Fibroblast of gingiva (primary cell): ENCODE data around the gene ANKLE2.
"Not testable (repeated sequence)": the region's sequence is repeated elsewhere in the genome, so short reads cannot be mapped to it uniquely, and the experiment has no call there.

Source experiments
- DNase-seq: peaks from one replicate; pipeline ENCODE4 v3.0.0-alpha.2; 2011; ENCODE audit warnings: low read depth

ANKLE2 gene

DNA sequence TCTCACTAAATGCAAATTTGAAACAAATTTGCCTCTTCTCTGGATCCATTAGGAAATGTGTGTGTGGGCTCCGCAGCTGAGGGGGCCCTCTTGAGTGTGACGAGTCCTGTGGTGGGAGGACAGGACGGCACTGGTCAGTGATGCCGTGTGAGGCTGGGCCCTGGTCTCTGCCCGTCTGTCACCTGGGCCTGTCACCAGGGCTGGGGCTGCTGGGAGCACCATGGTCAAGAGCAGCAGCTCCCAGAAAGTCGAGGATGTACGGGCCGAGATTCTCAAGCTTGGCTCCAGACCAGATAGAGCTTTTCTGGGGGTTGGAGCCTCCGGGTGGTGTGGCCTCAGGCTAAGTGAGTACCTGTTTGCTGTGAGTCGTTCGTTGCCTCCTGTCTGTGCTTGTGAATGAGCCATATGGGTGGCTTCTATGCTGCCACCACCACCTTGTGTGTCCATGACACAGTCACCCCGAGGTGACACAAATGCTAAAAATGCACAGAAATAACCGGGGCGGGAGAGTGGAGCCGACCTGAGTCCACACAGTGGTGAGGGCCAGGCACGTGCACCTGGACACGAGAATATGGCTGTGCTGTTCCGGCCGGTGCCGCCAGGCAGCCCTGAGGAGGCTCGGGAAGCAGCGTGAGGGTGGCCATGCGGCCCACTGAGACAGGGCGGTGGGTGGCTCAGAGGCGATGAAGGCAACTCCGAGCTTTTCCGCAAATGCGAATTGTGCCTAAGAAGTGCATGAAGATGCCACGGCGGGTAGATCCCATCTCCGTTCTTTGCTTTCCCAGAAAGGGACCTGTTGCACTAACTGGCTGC is 42.3 kb downstream of the ANKLE2 start:
- no peak for DNase-seq

DNA sequence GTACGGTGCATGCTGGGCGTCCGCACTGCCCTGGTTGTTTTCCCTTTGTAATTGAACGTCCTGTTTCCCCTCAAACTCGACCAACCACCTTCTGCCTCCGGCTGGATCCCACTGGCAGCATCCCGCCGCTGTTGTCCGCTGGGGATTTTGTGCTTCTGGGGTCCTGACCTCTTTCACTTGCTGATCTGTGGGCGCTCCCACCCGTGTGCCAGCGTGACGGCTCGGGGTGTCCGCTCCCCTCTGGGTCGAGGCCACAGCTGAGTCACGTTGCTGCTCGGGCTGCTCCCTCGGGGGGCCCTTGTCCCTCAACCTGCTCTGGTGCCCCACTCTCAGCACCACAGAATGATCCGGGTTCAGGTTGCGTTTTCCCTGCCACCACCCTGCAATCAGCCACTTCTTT is 43.0 kb downstream of the ANKLE2 start:
- no peak for DNase-seq

DNA sequence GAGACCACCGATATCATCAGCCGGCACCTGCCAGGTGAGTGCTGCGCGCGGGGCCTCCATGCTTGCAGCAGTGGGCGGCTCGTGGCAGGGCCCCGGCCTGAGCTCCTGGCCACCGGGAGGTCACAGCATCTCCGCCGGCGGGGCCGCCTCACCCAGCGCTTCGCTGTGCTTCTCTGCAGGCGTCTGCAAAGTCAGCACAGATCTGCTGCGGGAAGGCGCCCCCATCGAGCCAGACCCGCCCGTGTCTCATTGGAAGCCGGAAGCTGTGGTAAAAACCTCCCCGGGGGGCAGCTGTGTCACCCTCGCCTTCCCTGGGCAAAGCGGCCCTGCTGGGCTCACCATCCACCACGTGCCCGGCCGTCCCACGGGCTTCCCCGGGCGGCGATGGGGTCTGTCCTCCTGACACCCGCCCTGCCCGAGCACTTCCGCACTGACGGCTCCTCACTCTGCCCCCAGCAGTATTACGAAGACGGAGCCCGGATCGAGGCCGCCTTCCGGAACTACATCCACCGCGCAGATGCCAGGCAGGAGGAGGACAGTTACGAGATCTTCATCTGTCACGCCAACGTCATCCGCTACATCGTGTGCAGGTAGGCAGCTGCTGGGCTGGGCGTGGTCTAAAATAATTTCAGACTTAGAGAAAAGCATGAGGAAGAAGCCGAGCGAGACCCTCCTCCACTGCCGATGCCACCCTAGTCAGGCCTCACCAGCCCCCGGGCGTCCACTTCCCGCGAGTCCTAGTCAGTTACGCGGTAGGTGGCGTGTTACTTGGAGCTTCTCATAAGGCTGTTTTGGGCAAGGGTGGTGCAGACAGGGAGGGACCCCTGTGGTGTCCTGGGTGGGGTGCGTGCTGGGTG is 43.9 kb downstream of the ANKLE2 start:
- no peak for DNase-seq

DNA sequence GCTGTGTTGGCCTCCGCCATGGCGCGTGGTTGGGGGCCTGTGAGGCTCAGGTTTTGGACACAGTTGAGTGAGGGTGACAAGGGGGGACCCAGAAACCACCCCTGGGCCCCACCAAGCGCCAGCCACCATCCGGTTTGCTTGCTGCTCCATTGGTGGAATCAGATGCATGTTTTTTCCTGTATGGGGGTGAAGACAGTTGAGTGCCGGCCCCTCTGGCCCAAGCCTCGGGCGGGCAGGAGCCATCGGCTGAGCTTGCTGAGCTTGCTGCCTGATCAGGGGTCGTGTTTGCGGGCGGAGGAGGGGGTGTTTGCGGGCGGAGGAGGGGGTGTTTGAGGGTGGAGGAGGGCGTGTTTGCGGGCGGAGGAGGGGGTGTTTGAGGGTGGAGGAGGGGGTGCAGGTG is 44.6 kb downstream of the ANKLE2 start:
- DNase-seq = no peak

DNA sequence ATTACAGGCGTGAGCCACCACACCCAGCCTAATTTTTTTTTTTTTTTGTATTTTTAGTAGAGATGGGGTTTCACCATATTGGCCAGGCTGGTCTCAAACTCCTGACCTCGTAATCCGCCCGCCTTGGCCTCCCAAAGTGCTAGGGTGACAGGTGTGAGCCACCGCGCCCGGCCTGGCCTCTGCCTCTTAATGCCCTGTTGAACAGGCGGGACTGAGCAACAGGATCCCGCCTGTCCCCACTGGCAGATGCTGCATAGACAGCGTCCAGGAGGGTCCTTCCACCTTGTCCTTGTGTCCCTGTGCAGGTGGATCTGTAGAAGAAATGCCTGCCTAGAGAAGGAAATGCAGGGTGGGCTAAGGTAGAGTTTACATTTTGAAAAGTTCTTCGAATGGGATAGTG is 45.3 kb downstream of the ANKLE2 start:
- DNase-seq = no peak

DNA sequence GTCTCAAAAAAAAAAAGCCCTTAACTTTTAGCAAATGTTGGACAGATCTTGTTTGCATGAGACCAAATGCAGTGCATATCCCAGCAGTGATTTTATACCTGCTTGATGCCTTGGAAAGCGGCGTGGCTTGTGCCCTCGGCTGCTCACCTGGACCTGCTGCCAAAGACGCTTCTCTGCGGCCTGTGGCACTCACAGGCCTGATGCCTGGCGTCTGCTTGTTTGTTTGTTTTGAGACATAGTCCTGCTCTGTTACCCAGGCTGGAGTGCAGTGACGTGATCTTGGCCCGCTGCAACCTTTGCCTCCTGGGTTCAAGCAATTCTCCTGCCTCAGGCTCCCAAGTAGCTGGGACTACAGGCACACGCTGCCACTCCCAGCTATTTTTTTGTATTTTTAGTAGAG is 45.8 kb downstream of the ANKLE2 start:
- DNase-seq = no peak

DNA sequence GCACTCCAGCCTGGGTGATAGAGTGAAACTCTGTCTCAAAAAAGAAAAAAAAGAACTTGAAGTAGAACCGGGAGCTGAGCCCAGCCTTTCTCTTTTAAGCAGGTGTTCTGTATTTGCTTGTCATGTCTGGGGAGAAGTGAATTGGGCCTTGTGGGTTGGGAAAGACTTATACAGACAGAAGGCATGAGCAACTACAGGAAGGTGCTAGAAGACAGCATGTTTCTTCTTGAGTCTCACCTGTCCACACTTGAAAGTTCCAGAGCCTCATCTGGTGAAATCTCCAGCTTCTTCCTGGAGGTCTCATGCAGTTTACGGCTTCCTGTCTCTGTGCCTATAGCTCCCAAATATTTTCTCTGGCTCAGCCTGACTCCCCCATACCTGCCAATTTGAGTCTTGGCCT is 48.5 kb downstream of the ANKLE2 start:
- DNase-seq = no peak

DNA sequence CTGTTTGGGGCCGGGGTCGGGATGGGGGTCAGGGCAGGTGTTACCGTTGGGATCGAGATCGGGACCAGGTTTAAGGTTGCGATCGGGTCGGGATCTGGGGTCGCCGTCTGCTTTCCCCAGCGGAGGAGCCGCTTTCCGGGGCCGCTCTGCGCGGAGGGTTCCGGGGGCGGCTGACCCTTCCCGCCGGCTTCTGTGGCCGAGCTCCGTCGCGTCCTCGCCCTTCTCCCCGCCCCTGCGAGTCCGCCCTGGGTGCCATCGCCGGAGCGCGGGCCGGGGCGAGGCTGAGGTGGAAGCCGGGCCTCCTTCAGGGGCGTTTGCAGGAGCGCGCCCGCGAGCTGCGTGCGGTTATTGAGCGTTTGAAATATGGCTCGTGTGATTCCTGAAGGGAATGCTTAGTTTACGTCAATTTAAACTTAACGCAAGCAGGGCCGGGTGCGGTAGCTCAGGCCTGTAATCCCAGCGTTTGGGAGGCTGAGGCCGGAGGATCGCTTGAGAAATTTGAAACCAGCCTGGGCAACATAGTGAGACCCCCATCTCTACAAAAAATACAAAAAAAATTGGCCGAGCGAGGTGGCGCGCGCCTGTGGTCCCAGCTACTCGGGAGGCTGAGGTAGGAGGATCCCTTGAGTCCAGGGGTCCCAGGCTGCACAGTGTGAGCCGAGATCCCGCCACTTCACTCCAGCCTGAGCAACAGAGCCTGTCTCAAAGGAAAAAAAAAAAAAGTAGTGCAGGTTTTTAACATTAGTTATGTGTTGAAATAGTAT is 50.4 kb downstream of the ANKLE2 start:
- DNase-seq = no peak

DNA sequence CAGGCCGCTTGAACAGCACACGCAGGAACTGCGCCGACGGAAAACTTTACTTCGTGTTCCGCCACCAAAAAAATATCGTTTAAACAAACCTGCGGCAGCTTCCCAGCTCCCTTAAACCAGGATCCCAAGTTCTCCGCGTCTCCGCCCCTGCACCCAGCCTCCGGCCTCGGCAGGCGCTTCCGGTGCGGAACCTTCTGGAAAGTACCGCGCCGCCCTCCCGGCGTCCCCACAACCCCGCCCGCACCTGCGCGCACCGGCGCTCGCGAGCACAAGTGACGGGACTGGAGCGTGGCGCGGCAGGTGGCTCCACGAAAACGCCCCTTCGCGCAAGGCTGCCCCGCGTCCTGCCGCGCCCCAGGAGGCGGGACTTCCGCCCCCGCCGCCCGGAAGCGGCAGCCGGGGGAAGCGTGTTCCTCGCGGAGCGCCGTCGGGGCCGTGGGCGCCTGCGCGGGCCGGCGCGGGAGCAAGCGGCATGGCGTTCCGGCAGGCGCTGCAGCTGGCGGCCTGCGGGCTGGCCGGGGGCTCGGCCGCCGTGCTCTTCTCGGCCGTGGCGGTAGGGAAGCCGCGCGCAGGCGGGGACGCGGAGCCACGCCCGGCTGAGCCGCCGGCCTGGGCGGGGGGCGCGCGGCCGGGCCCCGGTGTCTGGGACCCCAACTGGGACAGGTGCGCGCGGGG is 51.1 kb downstream of the ANKLE2 start, which contains the start of gene PGAM5:
PGAM5 (plus strand) TSS at position 438 of the 675 bp plus-strand sequence; CDS start at position 473, 35 bp downstream.
- peak; percentile 72 for DNase-seq

DNA sequence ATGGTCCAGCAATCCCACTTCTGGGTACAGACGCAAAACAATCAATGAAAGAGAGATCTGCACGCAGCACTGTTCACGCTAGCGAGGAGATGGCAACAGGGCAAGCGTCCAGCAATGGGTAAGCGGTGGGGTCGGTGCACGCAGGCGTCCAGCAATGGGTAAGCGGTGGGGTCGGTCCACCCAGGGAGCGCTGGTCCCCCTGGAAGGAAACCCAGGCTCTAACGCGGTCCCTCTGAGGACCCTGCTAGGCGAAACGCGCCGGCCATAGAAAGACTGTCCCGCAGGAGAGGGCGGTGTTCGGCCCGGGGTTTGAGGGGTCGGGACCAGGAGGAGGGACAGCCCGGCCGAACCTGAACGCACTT is 51.6 kb downstream of the ANKLE2 start:
- no peak for DNase-seq

DNA sequence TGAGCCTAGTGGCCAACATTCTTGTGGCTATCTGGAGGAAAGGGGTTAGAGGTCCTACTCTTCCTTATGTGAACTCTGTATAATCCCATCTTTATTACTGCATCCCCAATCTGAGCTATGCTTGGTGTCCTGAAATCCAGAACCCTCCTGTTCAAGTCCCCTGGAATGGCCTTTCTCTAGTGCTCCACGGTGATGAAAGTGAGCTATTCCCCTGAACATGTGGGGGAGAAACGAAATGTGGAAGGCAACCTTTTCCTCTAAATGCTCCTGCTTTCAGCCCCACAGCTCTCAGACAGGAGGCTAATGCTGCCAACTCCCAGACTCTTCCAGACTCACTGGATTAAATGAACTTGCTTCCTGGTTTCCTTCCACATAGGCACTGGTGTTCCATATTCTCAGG is 53.5 kb downstream of the ANKLE2 start:
- DNase-seq = no peak

DNA sequence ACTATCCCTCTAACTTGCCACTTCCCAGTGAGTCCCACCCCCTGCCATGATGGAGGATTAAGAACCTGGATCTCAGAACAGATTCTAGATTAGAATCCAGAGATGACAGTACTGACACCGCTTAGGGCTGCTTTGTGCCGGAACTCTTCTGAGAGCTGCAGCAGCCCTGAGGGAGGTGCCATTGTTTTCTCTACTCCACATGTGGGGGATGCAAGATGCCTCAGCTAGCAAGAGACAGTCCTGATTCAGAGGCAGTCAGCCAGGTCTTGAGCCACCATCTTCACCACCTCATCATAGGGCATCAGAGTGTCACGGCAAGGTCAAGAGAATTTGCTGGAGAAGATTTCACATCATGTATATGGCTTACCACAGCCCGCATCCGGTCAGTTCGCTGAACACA is 54.4 kb downstream of the ANKLE2 start:
- no peak for DNase-seq

DNA sequence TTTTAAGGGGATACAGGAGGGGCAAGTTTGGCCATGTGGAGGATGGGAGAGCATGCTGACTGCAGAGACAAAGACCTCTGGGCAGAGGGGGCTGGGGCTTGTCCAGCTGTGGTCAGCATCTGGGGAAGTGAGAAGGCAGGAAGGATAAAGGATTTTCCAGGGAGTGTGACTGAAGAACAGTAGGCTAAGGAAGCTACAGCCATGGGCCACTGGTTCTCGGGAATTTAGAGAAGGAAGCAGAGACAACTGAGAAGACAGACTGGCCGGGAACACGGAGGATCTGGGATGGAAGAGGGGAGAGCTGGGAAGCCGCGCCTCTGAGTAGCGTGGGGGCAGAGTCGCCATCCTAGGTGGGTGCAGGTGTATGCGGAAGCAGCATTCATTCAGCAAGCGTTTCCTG is 58.0 kb downstream of the ANKLE2 start:
- no peak for DNase-seq

DNA sequence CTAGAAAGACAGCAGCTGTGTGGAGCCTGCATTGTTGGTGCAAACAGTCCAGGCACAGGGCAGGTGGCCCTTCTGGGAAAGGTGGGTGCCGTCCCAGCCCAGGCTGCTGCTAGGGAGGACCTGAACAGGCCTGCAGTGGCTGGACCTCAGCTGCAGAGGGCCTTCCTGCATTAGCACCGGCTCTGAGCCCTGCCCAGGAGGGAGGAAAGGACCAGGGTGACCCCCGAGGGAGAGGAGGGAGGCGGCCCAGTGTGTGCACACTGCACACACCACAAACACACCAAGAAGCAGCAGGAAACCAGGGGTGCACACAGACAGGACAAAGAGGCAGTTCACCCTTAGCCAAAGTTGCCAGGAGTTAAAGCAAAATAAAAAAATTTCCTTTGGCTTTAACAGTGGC is 59.0 kb downstream of the ANKLE2 start:
- no peak for DNase-seq

DNA sequence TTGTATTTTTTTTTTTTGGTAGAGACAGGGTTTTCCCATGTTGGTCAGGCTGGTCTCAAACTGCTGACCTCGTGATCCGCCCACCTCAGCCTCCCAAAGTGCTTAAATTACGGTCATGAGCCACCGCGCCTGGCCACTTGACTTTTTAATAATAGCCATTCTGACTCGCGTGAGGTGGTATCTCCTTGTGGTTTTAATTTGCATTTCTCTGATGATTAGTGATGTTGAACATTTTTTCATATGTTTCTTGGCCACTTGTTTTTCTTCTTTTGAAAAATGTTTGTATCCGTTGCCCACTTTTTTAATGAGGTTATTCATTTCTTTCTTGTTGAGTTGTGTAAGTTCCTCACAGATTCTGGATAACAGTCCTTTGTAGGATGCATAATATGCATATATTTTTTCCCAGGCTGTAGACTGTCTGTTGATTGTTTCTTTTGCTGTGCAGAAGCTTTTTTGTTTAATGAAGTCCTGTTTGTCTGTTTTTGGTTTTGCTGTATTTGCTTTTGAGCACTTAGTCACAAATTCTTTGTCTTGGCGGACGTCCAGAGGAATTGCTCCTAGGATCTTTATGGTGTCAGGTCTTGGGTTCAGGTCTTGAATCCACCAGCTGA is 61.3 kb downstream of the ANKLE2 start:
- peak; percentile 62 for DNase-seq

DNA sequence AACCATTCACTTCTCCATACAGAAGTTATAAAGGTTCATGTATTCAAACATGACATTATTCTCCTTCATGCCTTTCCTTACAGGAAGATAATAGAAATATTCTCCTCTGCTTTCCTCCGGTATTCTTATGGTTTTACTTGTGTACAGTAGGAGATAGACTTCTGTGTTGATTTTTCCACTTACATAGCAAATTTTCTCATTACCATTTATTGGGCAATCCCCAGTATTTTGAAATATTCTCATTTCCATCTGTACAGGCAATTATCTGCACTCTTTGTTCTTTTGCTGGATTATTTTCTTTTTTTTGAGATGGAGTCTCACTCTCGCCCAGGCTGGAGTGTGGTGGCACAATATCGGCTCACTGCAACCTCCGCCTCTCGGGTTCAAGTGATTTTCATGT is 63.3 kb downstream of the ANKLE2 start:
- peak; percentile 61 for DNase-seq

DNA sequence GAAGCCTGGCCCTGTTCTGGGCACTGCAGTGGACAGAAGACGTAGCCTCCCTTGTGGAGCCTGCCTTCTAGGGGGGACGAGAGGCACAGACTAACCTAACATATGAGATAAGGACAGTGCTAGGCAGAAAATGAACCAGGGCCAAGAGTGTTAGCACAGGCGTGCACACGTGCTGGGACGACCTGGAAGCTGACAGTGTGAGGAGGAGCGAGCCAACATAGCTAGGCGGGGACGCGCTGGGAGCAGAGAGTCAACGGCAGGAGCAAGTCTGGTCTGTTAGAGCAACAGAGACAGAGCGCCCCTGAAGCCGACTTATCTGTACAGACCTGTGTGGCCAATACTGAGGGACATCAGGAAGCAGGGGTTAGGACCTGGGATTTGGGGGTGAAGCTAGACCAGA is 66.2 kb downstream of the ANKLE2 start:
- no peak for DNase-seq

DNA sequence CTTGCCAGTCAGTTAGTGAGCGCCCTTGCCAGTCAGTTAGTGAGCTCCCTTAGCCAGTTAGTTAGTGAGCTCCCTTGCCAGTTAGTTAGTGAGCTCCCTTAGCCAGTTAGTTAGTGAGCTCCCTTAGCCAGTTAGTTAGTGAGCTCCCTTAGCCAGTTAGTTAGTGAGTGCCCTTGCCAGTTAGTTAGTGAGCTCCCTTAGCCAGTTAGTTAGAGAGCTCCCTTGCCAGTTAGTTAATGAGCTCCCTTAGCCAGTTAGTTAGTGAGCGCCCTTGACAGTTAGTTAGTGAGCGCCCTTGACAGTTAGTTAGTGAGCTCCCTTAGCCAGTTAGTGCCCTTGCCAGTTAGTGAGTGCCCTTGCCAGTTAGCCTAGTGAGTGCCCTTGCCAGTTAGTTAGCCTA is 66.7 kb downstream of the ANKLE2 start:
- DNase-seq = not testable (repeated sequence)

DNA sequence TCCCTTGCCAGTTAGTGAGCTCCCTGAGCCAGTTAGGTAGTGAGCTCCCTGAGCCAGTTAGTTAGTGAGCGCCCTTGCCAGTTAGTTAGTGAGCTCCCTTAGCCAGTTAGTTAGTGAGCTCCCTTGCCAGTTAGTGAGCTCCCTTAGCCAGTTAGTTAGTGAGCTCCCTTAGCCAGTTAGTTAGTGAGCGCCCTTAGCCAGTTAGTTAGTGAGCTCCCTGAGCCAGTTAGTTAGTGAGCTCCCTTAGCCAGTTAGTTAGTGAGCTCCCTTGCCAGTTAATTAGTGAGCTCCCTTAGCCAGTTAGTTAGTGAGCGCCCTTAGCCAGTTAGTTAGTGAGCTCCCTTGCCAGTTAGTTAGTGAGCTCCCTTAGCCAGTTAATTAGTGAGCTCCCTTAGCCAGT is 69.6 kb downstream of the ANKLE2 start:
- not testable (repeated sequence) for DNase-seq

DNA sequence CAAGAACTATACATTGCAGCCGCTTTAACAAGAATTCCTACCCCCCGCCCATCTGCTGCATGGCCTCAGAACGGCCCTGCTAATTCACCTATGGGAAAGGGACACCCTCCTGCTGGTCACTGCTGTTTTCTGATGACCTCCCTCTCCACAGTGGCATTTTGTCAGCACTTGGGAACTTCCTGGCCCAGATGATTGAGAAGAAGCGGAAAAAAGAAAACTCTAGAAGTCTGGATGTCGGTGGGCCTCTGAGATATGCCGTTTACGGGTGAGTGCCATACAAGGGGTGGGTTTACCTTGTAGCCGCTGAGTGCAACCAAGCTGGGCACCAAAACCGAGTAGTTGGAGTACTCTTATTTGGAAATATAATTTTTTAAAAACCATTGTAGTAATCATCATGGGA is 71.5 kb downstream of the ANKLE2 start:
- no peak for DNase-seq

DNA sequence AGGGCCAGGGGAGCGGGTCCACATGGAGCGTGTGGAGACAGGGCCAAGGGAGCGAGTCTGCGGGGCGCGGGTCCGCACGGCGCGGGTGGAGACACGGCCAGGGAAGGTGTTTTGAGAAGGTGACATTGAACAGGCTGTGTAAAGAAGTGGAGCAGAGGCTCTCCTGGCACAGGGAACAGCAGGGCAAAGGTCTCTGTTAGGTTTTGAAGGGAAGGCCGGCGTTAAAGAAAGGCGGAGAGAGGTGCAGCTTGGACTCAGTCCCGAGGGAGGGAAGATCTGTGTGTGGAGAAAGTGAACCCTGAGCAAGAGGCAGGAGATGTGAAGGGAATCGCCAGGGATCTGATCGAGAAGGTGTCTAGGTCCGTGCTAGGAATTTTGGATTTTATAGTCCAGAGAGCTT is 72.4 kb downstream of the ANKLE2 start:
- DNase-seq = no peak
